ENCODE measurements around the gene TUBG1.
A peak's percentile ranks its signal among the peaks of the same experiment; 100 is the strongest.

The TUBG1 gene

GRCh38 chr17:42609182-42609813 is at the start of gene TUBG1, which contains the start of gene RETREG3:
TSS of gene TUBG1 (plus strand) at chr17:42609683. CDS start at chr17:42609738, 55 bp downstream.
TSS of gene RETREG3 (minus strand) at chr17:42609374. CDS start at chr17:42609324, 50 bp downstream.
- peak within 1 kb of the TSS; percentile 19; the same call in 1 of the 2 replicates for H3K27ac ChIP-seq
- H3K9ac ChIP-seq (ENCODE audit: insufficient read length) = peak within 1 kb of the TSS; percentile 92
- DNase-seq (ENCODE audit: low read depth, low spot score) = peak; percentile 96
- H3K36me3 ChIP-seq (ENCODE audit: insufficient read depth, low read length) = peaks cover 24% of the 10 kb centered on the region
- H3K9me3 ChIP-seq (ENCODE audit: low read depth, low read length) = no peaks in the 10 kb centered on the region
- peak within 1 kb of the TSS; percentile 87 for H3K4me3 ChIP-seq
- TF ChIP-seq EZH2 (IDR thresholded peaks at IDR 0.05) = no peak
- TF ChIP-seq POLR2AphosphoS5 (IDR thresholded peaks at IDR 0.05; ENCODE audit: borderline replicate concordance, low read depth, low read length) = peak; percentile 89
- TF ChIP-seq FOXP2 (optimal IDR thresholded peaks at IDR 0.05; ENCODE audit: control extremely low read depth, extremely low read length, insufficient read depth) = peak; percentile 73

- Histone ChIP-seq H3K27ac (no peak overlapping the region), H3K9me3 (ENCODE audit: low read depth, low read length) (no peaks in the 10 kb centered on the region), H3K36me3 (ENCODE audit: insufficient read depth, low read length) (peaks cover 12% of the 10 kb centered on the region; the same call in 1 of the 2 replicates), H3K4me3 (no peak overlapping the region), H3K9ac (ENCODE audit: insufficient read length) (no peak overlapping the region)
- DNase-seq (ENCODE audit: low read depth, low spot score) = no peak
- TF ChIP-seq EZH2 (IDR thresholded peaks at IDR 0.05) (no peak), FOXP2 (optimal IDR thresholded peaks at IDR 0.05; ENCODE audit: control extremely low read depth, extremely low read length, insufficient read depth) (no peak), POLR2AphosphoS5 (IDR thresholded peaks at IDR 0.05; ENCODE audit: borderline replicate concordance, low read depth, low read length) (no peak)
These were observed 49.2 kb upstream of the TUBG1 start for GRCh38 chr17:42560246-42560645.

DNA sequence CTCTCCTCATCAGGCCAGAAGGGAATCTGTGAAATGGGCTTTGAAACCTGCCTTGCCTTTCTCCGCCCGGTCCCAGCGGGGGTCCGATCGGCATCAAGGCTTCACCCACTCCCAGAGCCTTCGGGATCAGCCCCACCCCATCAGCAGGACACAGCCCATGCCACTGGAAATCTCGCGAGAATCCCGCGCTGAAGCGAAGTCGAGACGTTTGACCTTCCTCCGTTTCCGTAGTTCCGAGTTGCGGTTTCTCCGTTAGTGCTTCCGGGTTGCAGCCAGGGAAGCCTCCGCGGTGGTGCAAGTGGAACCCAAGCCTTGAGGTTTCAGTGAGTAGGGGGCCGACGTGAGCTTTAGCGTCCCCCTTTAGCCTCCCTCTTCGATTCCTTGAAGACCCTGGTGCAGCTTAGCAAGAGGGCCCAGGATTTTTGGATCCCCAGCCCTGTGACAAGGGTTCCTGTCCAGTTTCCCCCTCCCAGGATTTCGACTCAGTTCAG is 47.5 kb upstream of the TUBG1 start, which contains the start of gene COASY:
TSS of gene COASY (plus strand) at position 252 of the 491 bp plus-strand sequence. CDS start 475 bp downstream, outside the sequence.
- Histone ChIP-seq H3K27ac (peak within 1 kb of the TSS; percentile 83), H3K9ac (ENCODE audit: insufficient read length) (peak within 1 kb of the TSS; percentile 96), H3K4me3 (peak within 1 kb of the TSS; percentile 89), H3K9me3 (ENCODE audit: low read depth, low read length) (no peaks in the 10 kb centered on the region), H3K36me3 (ENCODE audit: insufficient read depth, low read length) (peaks cover 25% of the 10 kb centered on the region; the same call in 1 of the 2 replicates)
- peak; percentile 78 for TF ChIP-seq POLR2AphosphoS5 (IDR thresholded peaks at IDR 0.05; ENCODE audit: borderline replicate concordance, low read depth, low read length)
- no peak for TF ChIP-seq FOXP2 (optimal IDR thresholded peaks at IDR 0.05; ENCODE audit: control extremely low read depth, extremely low read length, insufficient read depth)
- TF ChIP-seq EZH2 (IDR thresholded peaks at IDR 0.05) = no peak
- peak; percentile 93 for DNase-seq (ENCODE audit: low read depth, low spot score)

GRCh38 chr17:42562388-42563142 is 46.9 kb upstream of the TUBG1 start:
- Histone ChIP-seq H3K36me3 (ENCODE audit: insufficient read depth, low read length) (peaks cover 25% of the 10 kb centered on the region; the same call in 1 of the 2 replicates), H3K9ac (ENCODE audit: insufficient read length) (peak overlapping the region; percentile 96), H3K27ac (peak overlapping the region; percentile 83), H3K4me3 (peak overlapping the region; percentile 89), H3K9me3 (ENCODE audit: low read depth, low read length) (no peaks in the 10 kb centered on the region)
- DNase-seq (ENCODE audit: low read depth, low spot score) = no peak
- no peak for TF ChIP-seq FOXP2 (optimal IDR thresholded peaks at IDR 0.05; ENCODE audit: control extremely low read depth, extremely low read length, insufficient read depth)
- no peak; the same call in 1 of the 2 replicates for TF ChIP-seq POLR2AphosphoS5 (IDR thresholded peaks at IDR 0.05; ENCODE audit: borderline replicate concordance, low read depth, low read length)
- TF ChIP-seq EZH2 (IDR thresholded peaks at IDR 0.05) = no peak

DNA sequence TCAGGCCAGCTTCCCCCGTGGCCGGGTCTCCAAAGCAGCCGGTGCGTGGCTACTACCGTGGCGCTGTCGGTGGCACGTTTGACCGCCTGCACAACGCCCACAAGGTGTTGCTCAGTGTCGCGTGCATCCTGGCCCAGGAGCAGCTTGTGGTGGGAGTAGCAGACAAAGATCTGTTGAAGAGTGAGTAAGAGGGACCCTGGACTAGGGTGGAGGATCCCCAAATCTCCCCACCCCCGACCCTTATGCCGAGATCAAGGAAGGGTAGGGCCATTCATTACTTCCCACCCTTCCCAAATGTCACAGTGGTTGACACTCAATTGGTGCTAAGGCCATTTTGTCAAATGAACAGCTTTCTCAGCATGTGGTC is 46.4 kb upstream of the TUBG1 start:
- no peak; the same call in 1 of the 2 replicates for TF ChIP-seq POLR2AphosphoS5 (IDR thresholded peaks at IDR 0.05; ENCODE audit: borderline replicate concordance, low read depth, low read length)
- TF ChIP-seq EZH2 (IDR thresholded peaks at IDR 0.05) = no peak
- TF ChIP-seq FOXP2 (optimal IDR thresholded peaks at IDR 0.05; ENCODE audit: control extremely low read depth, extremely low read length, insufficient read depth) = no peak
- Histone ChIP-seq H3K9ac (ENCODE audit: insufficient read length) (peak overlapping the region; percentile 96), H3K9me3 (ENCODE audit: low read depth, low read length) (no peaks in the 10 kb centered on the region), H3K4me3 (peak overlapping the region; percentile 89), H3K27ac (0 out of 2 replicates have a peak overlapping the region, but pooled peaks have one; percentile 21), H3K36me3 (ENCODE audit: insufficient read depth, low read length) (peaks cover 25% of the 10 kb centered on the region; the same call in 1 of the 2 replicates)
- no peak for DNase-seq (ENCODE audit: low read depth, low spot score)

- H3K9me3 ChIP-seq (ENCODE audit: low read depth, low read length) = no peaks in the 10 kb centered on the region
- H3K27ac ChIP-seq = 0 out of 2 replicates have a peak overlapping the region, but pooled peaks have one; percentile 21
- peak overlapping the region; percentile 89 for H3K4me3 ChIP-seq
- H3K36me3 ChIP-seq (ENCODE audit: insufficient read depth, low read length) = peaks cover 27% of the 10 kb centered on the region
- no peak for DNase-seq (ENCODE audit: low read depth, low spot score)
- TF ChIP-seq POLR2AphosphoS5 (IDR thresholded peaks at IDR 0.05; ENCODE audit: borderline replicate concordance, low read depth, low read length) (no peak), EZH2 (IDR thresholded peaks at IDR 0.05) (no peak), FOXP2 (optimal IDR thresholded peaks at IDR 0.05; ENCODE audit: control extremely low read depth, extremely low read length, insufficient read depth) (no peak)
- peak overlapping the region; percentile 96 for H3K9ac ChIP-seq (ENCODE audit: insufficient read length)
These were observed 45.9 kb upstream of the TUBG1 start for GRCh38 chr17:42563543-42563942.

DNA sequence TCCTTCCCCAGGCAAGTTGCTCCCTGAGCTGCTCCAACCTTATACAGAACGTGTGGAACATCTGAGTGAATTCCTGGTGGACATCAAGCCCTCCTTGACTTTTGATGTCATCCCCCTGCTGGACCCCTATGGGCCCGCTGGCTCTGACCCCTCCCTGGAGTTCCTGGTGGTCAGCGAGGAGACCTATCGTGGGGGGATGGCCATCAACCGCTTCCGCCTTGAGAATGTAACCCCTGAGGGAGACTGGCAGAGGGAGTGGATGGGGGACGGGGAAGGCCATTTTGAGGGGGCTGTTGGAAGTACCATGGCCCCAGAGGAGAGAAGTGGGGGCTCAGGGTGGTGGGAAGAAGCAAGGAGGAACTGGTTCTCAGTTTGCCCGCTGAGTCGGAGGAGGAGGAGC is 45.5 kb upstream of the TUBG1 start:
- Histone ChIP-seq H3K36me3 (ENCODE audit: insufficient read depth, low read length) (peaks cover 31% of the 10 kb centered on the region), H3K4me3 (peak overlapping the region; percentile 89; the same call in 1 of the 2 replicates), H3K27ac (no peak overlapping the region), H3K9me3 (ENCODE audit: low read depth, low read length) (no peaks in the 10 kb centered on the region), H3K9ac (ENCODE audit: insufficient read length) (peak overlapping the region; percentile 28)
- DNase-seq (ENCODE audit: low read depth, low spot score) = no peak
- TF ChIP-seq EZH2 (IDR thresholded peaks at IDR 0.05) (no peak), FOXP2 (optimal IDR thresholded peaks at IDR 0.05; ENCODE audit: control extremely low read depth, extremely low read length, insufficient read depth) (no peak), POLR2AphosphoS5 (IDR thresholded peaks at IDR 0.05; ENCODE audit: borderline replicate concordance, low read depth, low read length) (no peak)
